IMR-90 (cell line): ENCODE data around the gene SPINK5.

ENCODE experiments used
- BHLHE40 ChIP-seq: fragments of 150-350 bp; IDR thresholded peaks from 2 replicates; pipeline ENCODE4 v1.6.1; 2016; ENCODE audit warnings: mild to moderate bottlenecking, low read depth, low read length
- CEBPB ChIP-seq: IDR thresholded peaks from 2 replicates; pipeline ENCODE4 v1.6.1; 2012; ENCODE audit warnings: low read depth, low read length, improper control_type of control experiment
- CTCF ChIP-seq: conservative IDR thresholded peaks from 2 replicates; pipeline ENCODE4 v1.5.1; 2012; ENCODE audit warnings: mild to moderate bottlenecking, low read depth, low read length, improper control_type of control experiment
- MAZ ChIP-seq: IDR thresholded peaks from 2 replicates; pipeline ENCODE4 v1.6.1; 2012; ENCODE audit warnings: low read depth, mild to moderate bottlenecking, low read length, improper control_type of control experiment, moderate library complexity, borderline replicate concordance
- MXI1 ChIP-seq: IDR thresholded peaks from 2 replicates; pipeline ENCODE4 v1.6.1; 2012; ENCODE audit warnings: low read depth, mild to moderate bottlenecking, low read length, moderate library complexity, borderline replicate concordance
- NFE2L2 ChIP-seq: fragments of 150-350 bp; IDR thresholded peaks from 2 replicates; pipeline ENCODE4 v1.6.1; 2016; ENCODE audit warnings: low read depth, mild to moderate bottlenecking, low read length
- POLR2A ChIP-seq: IDR thresholded peaks from 2 replicates; pipeline ENCODE4 v1.6.1; 2012; ENCODE audit warnings: mild to moderate bottlenecking, low read depth, low read length
- RAD21 ChIP-seq: IDR thresholded peaks from 2 replicates; pipeline ENCODE4 v1.6.1; 2012; ENCODE audit warnings: low read length, improper control_type of control experiment
- RCOR1 ChIP-seq: IDR thresholded peaks from 2 replicates; pipeline ENCODE4 v1.6.1; 2012; ENCODE audit warnings: mild to moderate bottlenecking, low read length, improper control_type of control experiment; ENCODE audit not compliant: insufficient replicate concordance
- RFX5 ChIP-seq: IDR thresholded peaks from 2 replicates; pipeline ENCODE4 v1.8.0; 2012; ENCODE audit warnings: low read depth, mild to moderate bottlenecking, low read length, moderate library complexity
- SMC3 ChIP-seq: fragments of 150-350 bp; IDR thresholded peaks from 2 replicates; pipeline ENCODE4 v1.6.1; 2016; ENCODE audit warnings: low read depth, mild to moderate bottlenecking, antibody characterized with exemption, low read length, moderate library complexity
- USF2 ChIP-seq: fragments of 150-350 bp; IDR thresholded peaks from 2 replicates; pipeline ENCODE4 v1.6.1; 2017; ENCODE audit warnings: mild to moderate bottlenecking, antibody characterized with exemption, low read length, low read depth
- TF ChIP-seq, protein P1 (sequence below): fragments of 150-350 bp; IDR thresholded peaks from 2 replicates; pipeline ENCODE4 v1.6.1; 2016; ENCODE audit warnings: low read depth, mild to moderate bottlenecking, low read length, moderate library complexity, borderline replicate concordance

DNA sequence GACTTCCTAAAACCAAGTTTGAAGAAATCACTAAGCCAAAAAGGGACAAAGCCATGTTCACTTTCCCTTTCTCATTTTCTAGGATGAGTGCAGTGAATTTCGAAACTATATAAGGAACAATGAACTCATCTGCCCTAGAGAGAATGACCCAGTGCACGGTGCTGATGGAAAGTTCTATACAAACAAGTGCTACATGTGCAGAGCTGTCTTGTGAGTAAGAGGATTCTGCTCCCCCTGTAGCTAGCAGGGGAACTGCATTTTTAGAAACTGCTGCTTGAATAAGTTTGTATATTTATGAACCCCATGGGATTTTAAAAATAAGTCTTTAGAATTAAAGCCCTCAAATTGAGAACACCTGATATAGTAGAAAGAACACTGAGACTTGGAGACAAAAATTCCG is 61.9 kb downstream of the SPINK5 start:
- TF ChIP-seq POLR2A (no peak), CTCF (no peak), BHLHE40 (no peak), MXI1 (no peak), CEBPB (no peak), SMC3 (no peak), RFX5 (no peak), MAZ (no peak), NFE2L2 (no peak), RAD21 (no peak), USF2 (no peak), RCOR1 (no peak)
- TF ChIP-seq, protein P1, sequence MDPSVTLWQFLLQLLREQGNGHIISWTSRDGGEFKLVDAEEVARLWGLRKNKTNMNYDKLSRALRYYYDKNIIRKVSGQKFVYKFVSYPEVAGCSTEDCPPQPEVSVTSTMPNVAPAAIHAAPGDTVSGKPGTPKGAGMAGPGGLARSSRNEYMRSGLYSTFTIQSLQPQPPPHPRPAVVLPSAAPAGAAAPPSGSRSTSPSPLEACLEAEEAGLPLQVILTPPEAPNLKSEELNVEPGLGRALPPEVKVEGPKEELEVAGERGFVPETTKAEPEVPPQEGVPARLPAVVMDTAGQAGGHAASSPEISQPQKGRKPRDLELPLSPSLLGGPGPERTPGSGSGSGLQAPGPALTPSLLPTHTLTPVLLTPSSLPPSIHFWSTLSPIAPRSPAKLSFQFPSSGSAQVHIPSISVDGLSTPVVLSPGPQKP = no peak
